Choroid plexus epithelial cell (primary cell): Measurements from ENCODE around the gene RDH16.
A peak's percentile ranks its signal among the peaks of the same experiment; 100 is the strongest.
"Not testable (repeated sequence)": the region's sequence is repeated elsewhere in the genome, so short reads cannot be mapped to it uniquely, and the experiment has no call there.

Experiments used
- DNase-seq: peaks from one replicate; pipeline ENCODE4 v3.0.0-alpha.2; 2010; ENCODE audit warnings: low read depth
- H3K4me3 ChIP-seq: 2 replicates; pipeline ENCODE4 v1.5.1; 2011; ENCODE audit warnings: low read depth, mild to moderate bottlenecking, control low read depth, low read length, moderate library complexity
- CTCF ChIP-seq: conservative IDR thresholded peaks from 2 replicates; pipeline ENCODE4 v1.5.1; 2011; ENCODE audit warnings: low read depth, mild to moderate bottlenecking, control low read depth, inconsistent platforms, low read length, moderate library complexity

The RDH16 gene

GRCh38 chr12:56948457-56948777, 9.0 kb downstream of the RDH16 start:
- DNase-seq = no peak
- TF ChIP-seq CTCF = no peak
- H3K4me3 ChIP-seq = no peak overlapping the region

GRCh38 chr12:56947633-56948456, 9.6 kb downstream of the RDH16 start:
- DNase-seq = peak; percentile 58
- no peak overlapping the region for H3K4me3 ChIP-seq
- TF ChIP-seq CTCF = peak; percentile 31

- DNase-seq = no peak
- no peak overlapping the region for H3K4me3 ChIP-seq
- no peak for TF ChIP-seq CTCF
Measured at GRCh38 chr12:56943878-56944277, 13.5 kb downstream of the RDH16 start.

GRCh38 chr12:56943374-56943773, 14.0 kb downstream of the RDH16 start:
- DNase-seq, H3K4me3 ChIP-seq: not testable (repeated sequence)

GRCh38 chr12:56941299-56942017, 15.9 kb downstream of the RDH16 start:
- H3K4me3 ChIP-seq = no peak overlapping the region
- peak; percentile 84 for DNase-seq
- no peak for TF ChIP-seq CTCF

GRCh38 chr12:56940942-56941298, 16.5 kb downstream of the RDH16 start:
- not testable (repeated sequence) for DNase-seq, H3K4me3 ChIP-seq

- TF ChIP-seq CTCF = no peak
- no peak overlapping the region for H3K4me3 ChIP-seq
- no peak for DNase-seq
Measured at GRCh38 chr12:56935752-56936151, 21.7 kb downstream of the RDH16 start.

GRCh38 chr12:56935157-56935556, 22.3 kb downstream of the RDH16 start:
- DNase-seq = no peak
- no peak for TF ChIP-seq CTCF

More at GRCh38 chr12:56935157-56935556, 22.3 kb downstream of the RDH16 start:
- H3K4me3 ChIP-seq = no peak overlapping the region
